OCI-LY7 (cell line): ENCODE measurements around the gene EEPD1. TPM values are rescaled to one million over a fixed set of nuclear protein-coding genes. Genes with fewer than 3 reads are reported as not detected.

Experiments used
- BruUV-seq: library from RNA; stranded (reverse); fragments of 400-500 nt; replicated peaks from 2 replicates; lab custom pipeline; 2021; lab: Mats Ljungman, UMichigan
- CTCF ChIA-PET: fragments of 300-600 bp; sonication (Branson Sonifier 250); formaldehyde crosslinking; loops from one replicate; lab custom pipeline; 2022; ENCODE audit warnings: antibody characterized with exemption; ENCODE audit not compliant: unreplicated experiment; lab: Charles Lee
- POLR2A ChIA-PET: fragments of 300-600 bp; sonication (Branson Sonifier 250); formaldehyde crosslinking; loops from one replicate; lab custom pipeline; 2022; ENCODE audit warnings: antibody characterized with exemption; lab: Charles Lee
- DNase-seq: peaks from one replicate; pipeline ENCODE4 v3.0.0-alpha.2; 2015; ENCODE audit warnings: low spot score
- H2AFZ ChIP-seq: fragments of 200-600 bp; sonication (generic), shearing (Covaris generic); 2 replicates; pipeline ENCODE4 v1.6.1; 2014; ENCODE audit warnings: mild to moderate bottlenecking, antibody characterized with exemption, low read length, moderate library complexity
- H3K27ac ChIP-seq: fragments of 200-600 bp; sonication (generic); 2 replicates; pipeline ENCODE4 v1.5.1; 2014; ENCODE audit warnings: mixed run types, low read depth, mild to moderate bottlenecking, moderate library complexity, low read length, inconsistent platforms; ENCODE audit not compliant: poor library complexity, severe bottlenecking
- H3K36me3 ChIP-seq: fragments of 200-600 bp; sonication (generic); 2 replicates; pipeline ENCODE4 v1.6.1; 2014; ENCODE audit warnings: mild to moderate bottlenecking, antibody characterized with exemption, low read length, moderate library complexity, mixed read lengths; ENCODE audit not compliant: insufficient read depth
- H3K4me1 ChIP-seq: fragments of 200-600 bp; sonication (generic); 2 replicates; pipeline ENCODE4 v1.5.1; 2014; ENCODE audit warnings: mild to moderate bottlenecking, low read length; ENCODE audit not compliant: insufficient read depth, poor library complexity, severe bottlenecking
- H3K4me2 ChIP-seq: fragments of 200-600 bp; sonication (generic); 2 replicates; pipeline ENCODE4 v1.6.1; 2014; ENCODE audit warnings: mild to moderate bottlenecking, low read length
- H3K4me3 ChIP-seq: fragments of 200-600 bp; sonication (generic); 2 replicates; pipeline ENCODE4 v1.5.1; 2014; ENCODE audit warnings: mild to moderate bottlenecking, low read depth, low read length; ENCODE audit not compliant: poor library complexity, severe bottlenecking
- H3K79me2 ChIP-seq: fragments of 200-600 bp; sonication (generic); 2 replicates; pipeline ENCODE4 v1.6.1; 2016; ENCODE audit warnings: low read depth, mild to moderate bottlenecking, low read length, moderate library complexity, mixed read lengths; ENCODE audit not compliant: insufficient read depth
- H3K9me2 ChIP-seq: fragments of 200-600 bp; sonication (generic); 2 replicates; pipeline ENCODE4 v1.6.1; 2016; ENCODE audit warnings: mild to moderate bottlenecking, low read length, mixed read lengths; ENCODE audit not compliant: insufficient read depth
- H3K9me3 ChIP-seq: fragments of 200-600 bp; sonication (generic); 2 replicates; pipeline ENCODE4 v1.6.1; 2014; ENCODE audit warnings: mild to moderate bottlenecking, mixed run types, low read length, mixed read lengths
- H4K20me1 ChIP-seq: fragments of 200-600 bp; sonication (generic); 2 replicates; pipeline ENCODE4 v1.6.1; 2014; ENCODE audit warnings: mild to moderate bottlenecking, antibody characterized with exemption, low read length, moderate library complexity, mixed read lengths; ENCODE audit not compliant: insufficient read depth
- CTCF ChIP-seq: fragments of 200-600 bp; sonication (generic); conservative IDR thresholded peaks from 2 replicates; pipeline ENCODE4 v1.5.1; 2014; ENCODE audit warnings: mild to moderate bottlenecking, antibody characterized with exemption, low read length, moderate library complexity, mixed read lengths
- EZH2phosphoT487 ChIP-seq: fragments of 200-600 bp; sonication (generic); IDR thresholded peaks from 2 replicates; pipeline ENCODE4 v1.6.1; 2018; ENCODE audit warnings: low read depth, borderline replicate concordance, mild to moderate bottlenecking, mixed run types, antibody characterized with exemption, low read length, moderate library complexity, mixed read lengths
- intact Hi-C: fragments of 100-400 bp; cut with micrococcal nuclease; formaldehyde crosslinking; loops from one replicate; pipeline ENCODE4 v1.10.0; 2022; ENCODE audit not compliant: unreplicated experiment
- total RNA-seq, 2 experiments: library from RNA; depleted of rRNA in 1 of 2; stranded (reverse); fragments of >200 nt in 1 of 2; shearing (Covaris generic) in 1 of 2; gene quantifications; 2 replicates each; pipeline ENCODE4 v1.2.3, GENCODE V29; 2014 to 2022

EEPD1 gene
- total RNA-seq, 2 experiments from 2014 or later = 1.7 to 8.1 TPM

GRCh38 chr7:36295090-36295489, 142.0 kb downstream of the EEPD1 start:
- no TSS peak for BruUV-seq
- H3K27ac ChIP-seq = no peak overlapping the region
- H3K4me2 ChIP-seq = no peak overlapping the region
- intact Hi-C loops = no loop called here
- H3K36me3 ChIP-seq = no peaks in the 10 kb centered on the region
- H3K9me3 ChIP-seq = no peaks in the 10 kb centered on the region
- no peak for DNase-seq
- H2AFZ ChIP-seq = no peak overlapping the region
- no peaks in the 10 kb centered on the region for H4K20me1 ChIP-seq
- TF ChIP-seq EZH2phosphoT487 (no peak), CTCF (no peak)
- H3K4me3 ChIP-seq = no peak overlapping the region
- no peaks in the 10 kb centered on the region for H3K79me2 ChIP-seq
- POLR2A ChIA-PET = no interaction called here
- H3K9me2 ChIP-seq = no peaks in the 10 kb centered on the region
- CTCF ChIA-PET = no interaction called here
- H3K4me1 ChIP-seq = peaks cover 7% of the 10 kb centered on the region

DNA sequence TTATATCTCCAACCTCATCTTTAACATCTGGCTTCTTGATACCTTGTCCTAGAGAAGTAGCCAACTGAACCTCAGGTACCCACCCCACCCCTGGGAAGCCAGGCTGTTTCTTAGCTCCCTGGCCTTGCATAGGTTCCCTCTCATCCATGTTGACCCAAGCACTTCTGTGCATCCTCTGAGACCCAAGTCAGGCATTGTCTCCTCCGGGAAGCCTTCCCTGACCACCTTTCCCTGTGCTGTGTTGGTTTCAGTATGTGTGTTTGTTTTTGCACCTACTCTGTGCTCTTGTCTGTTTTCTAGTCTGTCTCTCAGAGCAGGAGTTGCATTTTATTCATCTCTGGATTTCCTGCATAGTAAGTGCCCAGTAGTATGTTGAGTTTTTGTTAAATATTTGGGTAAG, 143.2 kb downstream of the EEPD1 start:
- Histone ChIP-seq H3K9me3 (no peaks in the 10 kb centered on the region), H4K20me1 (no peaks in the 10 kb centered on the region), H3K4me2 (no peak overlapping the region), H3K79me2 (no peaks in the 10 kb centered on the region), H2AFZ (no peak overlapping the region), H3K27ac (no peak overlapping the region), H3K4me3 (no peak overlapping the region), H3K36me3 (no peaks in the 10 kb centered on the region), H3K9me2 (no peaks in the 10 kb centered on the region), H3K4me1 (peaks cover 7% of the 10 kb centered on the region)
- TF ChIP-seq EZH2phosphoT487 (no peak), CTCF (no peak)
- BruUV-seq = no TSS peak
- DNase-seq = no peak
- intact Hi-C loops = no loop called here
- ChIA-PET CTCF (no interaction called here), POLR2A (no interaction called here)

- ChIA-PET CTCF (no interaction called here), POLR2A (no interaction called here)
- H3K9me2 ChIP-seq = no peaks in the 10 kb centered on the region
- no peaks in the 10 kb centered on the region for H3K4me1 ChIP-seq
- BruUV-seq = no TSS peak
- no peak overlapping the region for H3K4me3 ChIP-seq
- H2AFZ ChIP-seq = no peak overlapping the region
- H3K9me3 ChIP-seq = no peaks in the 10 kb centered on the region
- no peak for DNase-seq
- H3K4me2 ChIP-seq = no peak overlapping the region
- no peaks in the 10 kb centered on the region for H3K79me2 ChIP-seq
- H4K20me1 ChIP-seq = no peaks in the 10 kb centered on the region
- intact Hi-C loops = no loop called here
- TF ChIP-seq CTCF (no peak), EZH2phosphoT487 (no peak)
- no peak overlapping the region for H3K27ac ChIP-seq
- no peaks in the 10 kb centered on the region for H3K36me3 ChIP-seq
These were observed 144.4 kb downstream of the EEPD1 start for GRCh38 chr7:36297364-36298009.
